Measurements from ENCODE around the gene FYN. TPM values are rescaled to one million over a fixed set of nuclear protein-coding genes. Genes with fewer than 3 reads are reported as not detected.

Gene FYN
- total RNA-seq, 1 experiment from 2014 or later = 13.9 TPM

GRCh38 chr6:111731456-111732195 lies 141.6 kb downstream of the FYN start:
- no peak for DNase-seq (ENCODE audit: low spot score)

DNA sequence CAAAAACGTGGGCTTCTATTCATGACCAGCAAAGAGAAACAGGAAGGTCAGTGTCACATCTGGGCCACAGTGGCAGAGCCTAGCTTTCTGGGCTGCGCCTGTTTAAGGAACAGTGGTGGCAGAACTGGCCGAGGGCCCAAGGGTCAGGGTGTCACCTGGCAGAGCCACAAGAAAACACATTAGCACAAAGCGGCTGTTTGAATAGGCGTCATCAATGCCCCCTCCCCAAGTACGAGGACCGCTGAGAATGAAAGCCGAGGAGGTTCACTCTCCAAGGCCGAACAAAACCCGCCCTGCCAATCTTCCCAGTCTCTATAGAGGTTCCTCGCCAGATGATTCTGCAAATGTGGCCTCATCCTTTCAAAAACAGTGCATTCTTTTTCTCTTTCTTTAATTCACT lies 142.4 kb downstream of the FYN start:
- no peak for DNase-seq (ENCODE audit: low spot score)

GRCh38 chr6:111727802-111728201 lies 145.4 kb downstream of the FYN start:
- peak; percentile 14 for DNase-seq (ENCODE audit: low spot score)

DNA sequence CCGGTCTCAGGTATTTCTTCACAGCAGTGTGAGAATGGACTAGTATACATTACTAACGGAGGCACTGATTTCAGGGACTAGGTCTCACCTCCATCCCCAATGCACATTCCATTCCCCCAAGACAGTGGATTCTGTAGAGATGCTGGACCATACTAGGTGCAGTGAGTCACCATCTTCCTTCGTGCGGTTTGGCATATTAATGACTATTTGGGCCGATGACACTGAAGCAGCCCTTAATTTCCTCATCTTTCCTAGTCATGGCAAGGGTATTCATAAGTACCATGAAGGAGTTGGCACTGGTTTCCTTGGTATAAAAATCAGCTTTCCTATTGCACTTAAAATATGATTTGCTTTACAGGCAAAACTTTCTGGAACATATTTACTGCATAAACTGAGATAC lies 146.2 kb downstream of the FYN start:
- DNase-seq (ENCODE audit: low spot score) = no peak

- no peak for DNase-seq (ENCODE audit: low spot score)
Observed at GRCh38 chr6:111725446-111726112, 147.7 kb downstream of the FYN start.

DNA sequence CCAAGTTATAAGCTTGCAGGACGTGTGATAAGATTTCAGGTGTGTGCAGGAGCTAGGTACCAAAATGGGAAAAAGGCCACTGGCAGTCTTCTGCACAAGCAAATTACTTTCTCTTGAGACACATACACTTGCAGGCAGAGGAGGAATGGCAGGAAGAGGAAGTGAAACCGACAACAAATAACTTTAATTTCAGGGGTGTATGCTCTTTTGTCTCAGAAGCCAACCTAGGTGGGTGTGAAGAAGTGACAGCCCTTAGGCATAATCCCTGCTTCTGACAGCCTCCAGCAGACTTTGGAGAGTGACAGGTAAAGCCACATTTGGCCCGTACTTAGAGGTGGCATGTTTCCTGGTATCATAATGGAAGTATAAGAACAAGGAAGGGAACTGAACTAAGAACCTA lies 148.7 kb downstream of the FYN start:
- DNase-seq (ENCODE audit: low spot score) = no peak

- DNase-seq (ENCODE audit: low spot score) = no peak
Observed at GRCh38 chr6:111724039-111724438, 149.2 kb downstream of the FYN start.

DNA sequence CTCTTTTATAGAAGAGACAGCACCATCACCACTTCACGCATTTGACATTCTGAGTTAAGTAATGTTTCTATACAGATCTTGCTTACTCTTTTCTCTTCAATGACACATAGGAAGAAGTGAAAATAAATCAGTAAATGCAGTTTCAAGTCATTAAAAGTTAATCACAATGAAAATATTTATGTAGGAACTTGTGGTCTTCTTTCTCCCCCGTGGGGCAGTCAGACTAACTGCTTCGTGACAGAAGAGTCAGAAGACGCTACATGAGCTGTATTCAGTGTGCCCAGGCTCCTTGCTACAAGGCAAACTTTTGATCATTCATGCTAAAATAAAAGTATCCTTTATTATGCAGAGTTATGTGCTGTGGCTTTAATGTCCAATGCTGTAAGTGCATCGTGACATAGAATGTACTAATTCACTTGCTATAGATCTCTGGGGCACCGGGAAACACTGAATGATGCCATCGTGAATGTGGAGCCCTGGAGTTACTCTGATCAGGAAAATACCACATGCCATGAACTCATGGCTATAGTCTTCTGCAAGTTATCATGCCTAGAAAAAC lies 149.8 kb downstream of the FYN start:
- DNase-seq (ENCODE audit: low spot score) = no peak

- DNase-seq (ENCODE audit: low spot score) = no peak
Observed at GRCh38 chr6:111722179-111722731, 151.0 kb downstream of the FYN start.

DNA sequence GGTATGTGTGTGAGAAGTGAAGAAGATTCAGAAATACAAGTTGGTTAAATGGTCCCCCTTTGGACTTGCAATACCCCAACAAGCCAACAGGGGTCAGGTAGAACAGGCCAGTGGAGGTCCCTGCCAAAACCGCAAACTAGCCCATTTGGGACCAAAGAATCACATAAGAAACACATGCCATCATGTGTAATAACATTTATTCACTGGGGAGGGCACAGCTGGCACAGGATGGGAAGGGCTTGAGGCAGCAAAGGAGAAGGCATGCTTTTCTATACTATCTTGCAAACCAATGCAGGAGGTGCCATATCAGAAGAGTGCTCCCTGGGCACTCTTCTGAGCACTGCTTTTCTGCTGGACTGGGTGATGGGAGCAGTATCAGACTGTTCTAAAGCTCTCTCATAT lies 151.5 kb downstream of the FYN start:
- DNase-seq (ENCODE audit: low spot score) = peak; percentile 39

DNA sequence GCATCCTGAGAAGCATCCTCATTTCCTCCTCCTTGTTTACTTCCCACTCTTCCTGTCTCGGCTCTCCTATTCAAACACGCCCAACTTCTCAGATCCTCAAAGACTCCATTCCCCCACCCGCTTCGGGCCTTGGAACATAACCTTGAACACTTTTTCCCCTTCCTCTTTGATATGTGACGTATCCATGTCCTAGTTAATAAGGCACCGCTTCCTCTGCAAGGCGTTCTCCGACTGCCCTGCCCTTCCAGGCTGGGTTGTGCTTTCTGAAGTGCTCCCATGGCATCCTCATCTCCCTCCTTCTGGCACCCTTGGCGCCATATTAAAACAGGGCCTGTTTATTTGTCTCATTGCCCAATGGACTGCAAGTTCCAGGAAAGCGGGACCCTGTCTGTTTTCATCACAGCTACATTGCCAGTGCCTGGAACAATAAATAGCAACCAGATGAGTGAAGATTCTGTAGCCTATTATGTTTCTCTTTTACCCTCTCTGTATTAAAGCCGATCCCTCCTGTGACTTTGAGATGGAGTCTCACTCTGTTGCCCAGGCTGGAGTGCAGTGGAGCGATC lies 152.2 kb downstream of the FYN start:
- DNase-seq (ENCODE audit: low spot score) = no peak

GRCh38 chr6:111718990-111719389 lies 154.3 kb downstream of the FYN start:
- no peak for DNase-seq (ENCODE audit: low spot score)

DNA sequence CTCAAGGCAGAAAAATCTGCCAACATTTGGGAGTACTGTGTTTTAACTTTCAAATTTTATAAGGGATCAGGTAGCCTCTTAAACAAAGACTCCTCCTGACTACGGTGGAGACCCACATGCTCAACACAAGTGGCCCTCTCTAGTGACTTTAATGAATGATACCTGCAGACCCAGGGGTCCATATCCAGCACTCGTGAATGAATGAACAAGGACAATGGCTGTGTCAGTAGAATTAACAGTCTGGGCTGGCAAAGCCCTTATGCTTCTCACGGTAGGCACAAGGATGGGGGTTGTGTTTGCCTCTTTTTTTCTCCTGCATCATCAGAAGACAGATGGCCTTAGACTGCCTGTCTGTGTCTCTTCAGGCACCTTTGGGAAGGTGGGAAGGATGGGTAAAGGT lies 154.9 kb downstream of the FYN start:
- no peak for DNase-seq (ENCODE audit: low spot score)

DNA sequence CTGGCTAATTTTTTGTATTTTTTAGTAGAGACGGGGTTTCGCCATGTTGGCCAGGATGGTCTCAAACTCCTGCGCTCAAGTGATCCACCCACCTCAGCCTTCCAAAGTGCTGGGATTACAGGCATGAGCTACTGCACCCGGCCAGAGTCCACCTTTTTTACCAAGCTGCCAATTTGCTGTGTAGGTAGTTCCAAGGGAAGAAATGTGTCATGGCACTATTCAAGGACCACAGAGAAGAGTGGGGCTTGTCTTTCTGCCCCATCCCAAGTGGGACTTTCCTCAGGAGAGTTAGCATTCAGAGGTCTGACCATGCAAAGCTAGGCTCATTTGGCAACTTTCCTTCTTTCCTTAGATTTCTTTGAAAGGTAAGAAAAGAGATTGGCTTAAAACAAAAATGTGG lies 155.6 kb downstream of the FYN start:
- no peak for DNase-seq (ENCODE audit: low spot score)

DNA sequence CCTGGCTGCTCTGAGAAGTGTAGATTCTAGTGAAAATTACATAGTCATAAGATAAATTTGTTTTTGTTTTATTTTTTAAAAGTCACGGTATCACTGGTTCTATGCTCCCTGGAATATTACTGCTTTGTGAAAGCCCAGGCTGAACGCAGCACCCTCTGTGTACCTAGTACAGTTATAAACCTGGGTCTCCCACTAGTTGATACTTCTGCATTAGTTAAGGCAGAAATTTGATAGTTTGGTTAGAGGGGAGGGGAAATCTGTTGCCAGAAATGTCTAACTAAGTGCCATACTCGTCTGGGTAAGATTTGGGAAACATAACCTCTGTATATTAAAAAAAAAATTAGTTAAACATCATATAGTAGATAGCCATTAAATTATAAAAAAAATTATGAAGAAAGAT lies 156.9 kb downstream of the FYN start:
- no peak for DNase-seq (ENCODE audit: low spot score)

- no peak for DNase-seq (ENCODE audit: low spot score)
Observed at GRCh38 chr6:111715321-111715720, 157.9 kb downstream of the FYN start.

DNA sequence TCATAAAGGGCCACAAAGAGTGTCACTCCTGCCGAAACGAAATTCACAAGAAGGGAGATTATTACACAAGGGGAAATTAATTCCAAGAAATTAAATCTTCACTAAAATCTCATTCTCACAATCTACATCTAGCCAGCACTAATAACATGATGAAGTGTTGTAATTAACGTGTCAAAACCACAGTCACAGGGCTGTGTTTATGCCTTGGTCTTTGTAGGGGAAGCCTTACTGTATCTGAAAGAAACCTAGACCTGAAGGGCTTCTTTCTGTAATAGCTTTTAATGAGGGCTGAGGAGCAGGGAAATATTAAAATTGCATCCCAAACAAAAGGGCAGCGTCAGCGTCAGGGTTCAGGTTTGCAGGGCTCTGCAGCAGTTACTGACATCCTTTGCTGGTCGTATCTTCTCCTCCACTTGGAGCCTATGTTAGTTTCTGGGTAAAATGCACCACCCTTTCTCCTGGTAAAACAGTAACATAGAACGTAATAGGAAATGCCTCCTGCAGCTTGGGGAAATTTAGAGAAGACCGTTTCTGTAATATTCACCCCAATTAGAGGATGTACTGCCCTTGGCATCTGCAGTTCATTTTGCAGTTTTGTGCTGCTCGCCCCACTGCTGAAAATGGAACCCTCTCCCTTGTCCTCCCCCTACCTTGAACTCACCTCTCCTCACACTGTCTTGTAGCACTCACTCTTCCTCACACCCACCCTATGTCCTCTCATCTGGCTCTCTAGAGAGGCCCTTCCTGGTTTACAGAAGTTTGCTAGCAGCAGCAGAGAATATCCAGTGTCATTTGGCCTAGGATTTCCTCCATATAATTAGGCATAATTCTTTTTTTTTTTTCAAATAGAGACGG lies 158.6 kb downstream of the FYN start:
- no peak for DNase-seq (ENCODE audit: low spot score)

- DNase-seq (ENCODE audit: low spot score) = no peak
Observed at GRCh38 chr6:111713811-111714210, 159.4 kb downstream of the FYN start.

GRCh38 chr6:111713236-111713635 lies 160.0 kb downstream of the FYN start:
- no peak for DNase-seq (ENCODE audit: low spot score)

GRCh38 chr6:111711984-111712752 lies 161.1 kb downstream of the FYN start:
- no peak for DNase-seq (ENCODE audit: low spot score)

DNA sequence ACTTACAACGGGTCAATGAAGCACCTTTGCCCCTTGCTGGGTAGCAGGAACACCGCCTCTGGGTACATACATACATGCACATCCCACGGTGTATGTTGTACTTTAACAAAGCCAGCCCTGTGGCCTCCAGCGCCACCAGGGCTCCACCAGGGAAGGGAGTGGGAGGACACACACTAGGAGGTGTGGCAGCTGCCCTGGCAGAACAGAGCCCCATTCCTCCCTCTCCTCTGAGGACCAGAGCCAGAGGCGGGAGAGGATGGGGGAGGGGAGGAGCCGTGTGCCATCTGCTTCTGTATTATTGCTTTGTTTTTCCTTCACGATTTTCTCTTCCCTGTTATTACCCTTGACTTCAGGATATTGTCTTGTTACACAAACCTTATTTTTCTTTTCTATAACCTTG lies 161.8 kb downstream of the FYN start:
- no peak for DNase-seq (ENCODE audit: low spot score)
